Measurements from ENCODE around the gene TUBGCP2. TPM values are rescaled to one million over a fixed set of nuclear protein-coding genes. Genes with fewer than 3 reads are reported as not detected.

Gene TUBGCP2
- total RNA-seq, 3 donors from 2014 or later (not counting 1 experiment from before 2014, with no cell fraction given) = 74.3 to 81.8 (median 78.7) TPM

DNA sequence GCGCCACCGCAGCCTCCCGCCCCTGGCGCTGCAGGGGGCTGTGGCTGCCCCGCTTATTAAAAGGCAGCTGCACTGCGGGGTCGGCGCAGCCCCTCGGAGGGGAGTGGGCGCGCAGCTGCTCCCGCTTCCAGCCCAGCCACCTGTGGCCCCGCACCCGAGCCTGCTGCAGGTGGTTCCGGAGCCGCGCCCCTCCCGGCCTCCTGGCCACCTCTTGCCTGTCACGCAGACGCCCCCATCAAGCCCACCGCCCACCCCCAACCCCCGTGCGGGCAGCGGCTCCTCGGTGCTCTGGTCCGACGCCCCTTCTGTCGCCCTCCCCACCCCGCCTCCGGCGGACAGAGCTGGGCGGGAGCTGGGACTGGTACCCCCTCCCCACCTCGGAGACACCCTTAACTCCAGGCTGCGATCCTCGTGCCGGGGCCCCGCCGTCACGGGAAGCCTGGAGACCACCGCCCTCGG is 27.5 kb upstream of the TUBGCP2 start:
- H3K27me3 Mint-ChIP-seq (ENCODE audit: low read depth in 2 of 2) = peaks cover 17 to 18% of the 10 kb centered on the region in 2 donors
- Histone ChIP-seq H3K27ac (ENCODE audit: low read length) (no peak overlapping the region), H3K4me1 (ENCODE audit: control insufficient read depth, insufficient read depth, low read length) (peaks cover 37% of the 10 kb centered on the region), H3K36me3 (ENCODE audit: control insufficient read depth, insufficient read depth, low read length) (no peaks in the 10 kb centered on the region), H3K9me3 (ENCODE audit: control insufficient read depth, insufficient read depth, low read length) (no peaks in the 10 kb centered on the region), H3K4me3 (ENCODE audit: low read length) (peak overlapping the region; percentile 50), H3K27me3 (ENCODE audit: control insufficient read depth, insufficient read depth, low read length) (peaks cover 13% of the 10 kb centered on the region)
- ATAC-seq (peak in 1 of 3 donors; percentile 7), DNase-seq (no peak)
- H3K4me3 Mint-ChIP-seq = no peak overlapping the region
- peak overlapping the region in 1 of 2 donors; percentile 90 for H3K27ac Mint-ChIP-seq
- intact Hi-C loops (cut with micrococcal nuclease) = no loop called here
- 7% methylated on average over 40 of the region's 41 CpGs for WGBS (ENCODE audit: insufficient coverage)
- H3K4me1 Mint-ChIP-seq = peaks cover 0 to 7% of the 10 kb centered on the region in 2 donors
- TF ChIP-seq, protein P1, sequence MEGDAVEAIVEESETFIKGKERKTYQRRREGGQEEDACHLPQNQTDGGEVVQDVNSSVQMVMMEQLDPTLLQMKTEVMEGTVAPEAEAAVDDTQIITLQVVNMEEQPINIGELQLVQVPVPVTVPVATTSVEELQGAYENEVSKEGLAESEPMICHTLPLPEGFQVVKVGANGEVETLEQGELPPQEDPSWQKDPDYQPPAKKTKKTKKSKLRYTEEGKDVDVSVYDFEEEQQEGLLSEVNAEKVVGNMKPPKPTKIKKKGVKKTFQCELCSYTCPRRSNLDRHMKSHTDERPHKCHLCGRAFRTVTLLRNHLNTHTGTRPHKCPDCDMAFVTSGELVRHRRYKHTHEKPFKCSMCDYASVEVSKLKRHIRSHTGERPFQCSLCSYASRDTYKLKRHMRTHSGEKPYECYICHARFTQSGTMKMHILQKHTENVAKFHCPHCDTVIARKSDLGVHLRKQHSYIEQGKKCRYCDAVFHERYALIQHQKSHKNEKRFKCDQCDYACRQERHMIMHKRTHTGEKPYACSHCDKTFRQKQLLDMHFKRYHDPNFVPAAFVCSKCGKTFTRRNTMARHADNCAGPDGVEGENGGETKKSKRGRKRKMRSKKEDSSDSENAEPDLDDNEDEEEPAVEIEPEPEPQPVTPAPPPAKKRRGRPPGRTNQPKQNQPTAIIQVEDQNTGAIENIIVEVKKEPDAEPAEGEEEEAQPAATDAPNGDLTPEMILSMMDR (IDR thresholded peaks at IDR 0.05) = no peak
- no peaks in the 10 kb centered on the region for H3K36me3 Mint-ChIP-seq
- H3K9me3 Mint-ChIP-seq = no peaks in the 10 kb centered on the region

DNA sequence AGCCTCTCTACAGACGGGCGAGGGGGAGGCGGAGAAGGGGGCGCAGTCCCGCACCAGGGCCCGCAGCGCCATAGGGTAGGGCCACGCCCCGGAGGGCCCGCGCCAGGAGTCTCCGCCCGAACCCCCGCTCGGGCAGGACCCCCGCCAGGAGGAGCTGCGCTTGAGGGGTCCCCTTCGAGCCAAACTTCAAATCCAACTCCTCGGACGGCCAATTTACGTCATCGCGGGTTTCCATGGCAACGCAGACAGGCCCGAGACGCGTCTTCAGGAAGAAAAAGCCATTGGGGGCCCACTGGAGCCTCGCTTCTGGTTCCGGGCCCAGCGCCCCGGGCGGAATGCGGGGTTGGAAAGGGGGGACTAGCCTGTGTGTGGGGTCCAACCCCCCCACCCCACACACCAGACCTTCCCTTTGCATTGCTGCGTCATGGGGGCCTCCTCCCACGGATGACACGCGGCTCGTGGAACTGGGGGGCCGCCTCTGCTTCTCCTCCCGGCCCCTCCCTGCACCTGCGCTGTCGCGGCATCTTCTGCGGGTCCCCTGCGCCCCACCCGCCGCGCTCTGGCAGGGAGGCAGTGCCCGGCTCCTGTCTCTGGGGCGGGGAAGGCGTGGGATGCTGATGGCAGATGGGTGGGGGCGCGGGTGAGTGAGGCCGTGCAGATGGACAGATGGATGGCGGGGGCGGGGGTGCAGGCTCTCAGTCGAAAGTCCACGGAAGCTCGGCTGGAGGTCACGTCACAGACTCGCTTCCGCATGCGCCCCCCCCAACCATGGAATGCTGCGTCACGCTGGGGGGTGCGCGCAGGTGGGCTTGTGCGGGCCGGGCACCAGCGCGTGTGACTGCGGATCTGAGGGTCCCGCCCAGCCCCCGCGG is 26.8 kb upstream of the TUBGCP2 start:
- H3K4me1 ChIP-seq (ENCODE audit: control insufficient read depth, insufficient read depth, low read length) = peaks cover 37% of the 10 kb centered on the region
- H3K4me3 ChIP-seq (ENCODE audit: low read length) = peak overlapping the region; percentile 50
- 2% methylated on average over 74 of the region's 75 CpGs for WGBS (ENCODE audit: insufficient coverage)
- Mint-ChIP-seq H3K4me3 (peak overlapping the region; percentile 59), H3K27me3 (ENCODE audit: low read depth in 2 of 2) (peaks cover 17 to 22% of the 10 kb centered on the region in 2 donors), H3K36me3 (no peaks in the 10 kb centered on the region), H3K9me3 (no peaks in the 10 kb centered on the region), H3K4me1 (peaks cover 0 to 7% of the 10 kb centered on the region in 2 donors), H3K27ac (peak overlapping the region; percentile 67 to 90)
- ATAC-seq (peak; percentile 41 to 51 (median 46)), DNase-seq (peak; percentile 78 to 96)
- H3K36me3 ChIP-seq (ENCODE audit: control insufficient read depth, insufficient read depth, low read length) = no peaks in the 10 kb centered on the region
- peaks cover 13% of the 10 kb centered on the region for H3K27me3 ChIP-seq (ENCODE audit: control insufficient read depth, insufficient read depth, low read length)
- H3K9me3 ChIP-seq (ENCODE audit: control insufficient read depth, insufficient read depth, low read length) = no peaks in the 10 kb centered on the region
- H3K27ac ChIP-seq (ENCODE audit: low read length) = peak overlapping the region; percentile 52
- intact Hi-C loops (cut with micrococcal nuclease) = no loop called here
- TF ChIP-seq, protein P1 (IDR thresholded peaks at IDR 0.05) = no peak

DNA sequence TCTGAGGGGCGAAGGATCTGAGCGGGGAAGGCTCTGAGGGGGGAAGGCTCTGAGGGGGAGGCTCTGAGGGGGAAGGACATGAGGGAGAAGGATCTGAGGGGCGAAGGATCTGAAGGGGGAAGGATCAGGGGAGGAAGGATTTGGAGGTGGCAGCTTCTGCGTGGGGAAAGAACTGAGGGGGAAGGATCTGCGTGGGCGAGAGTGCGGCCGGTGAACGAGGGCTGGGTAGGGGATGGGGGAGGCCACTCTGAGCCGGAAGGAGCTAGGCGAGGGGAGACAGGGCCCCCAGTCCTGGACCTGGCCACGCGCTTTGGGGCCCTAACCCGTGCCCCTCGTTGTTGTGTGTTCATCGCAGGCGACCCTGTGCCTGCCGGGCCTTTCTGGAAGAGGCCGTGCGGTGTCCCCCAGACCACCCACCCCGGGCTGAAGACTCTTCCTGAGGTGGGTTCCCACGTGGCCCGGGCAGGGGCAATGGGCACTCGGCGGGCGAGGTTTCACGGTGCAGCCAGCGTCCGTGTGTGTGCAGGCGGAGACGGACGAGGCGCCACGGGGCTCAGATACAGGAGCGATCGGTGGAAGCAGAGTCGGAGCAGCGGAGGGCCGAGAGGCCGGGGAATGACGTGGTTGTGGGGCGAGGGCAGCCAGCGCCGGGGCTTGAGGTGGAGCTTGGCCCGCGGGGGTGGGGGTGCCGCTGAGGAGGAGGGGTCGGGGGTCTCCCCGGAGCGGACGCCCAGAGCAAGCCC is 26.0 kb upstream of the TUBGCP2 start:
- ATAC-seq (peak in 2 of 3 donors; percentile 19 to 47), DNase-seq (peak in 1 of 2 donors; percentile 65)
- Mint-ChIP-seq H3K36me3 (no peaks in the 10 kb centered on the region), H3K27me3 (ENCODE audit: low read depth in 2 of 2) (peaks cover 20 to 26% of the 10 kb centered on the region in 2 donors), H3K9me3 (no peaks in the 10 kb centered on the region), H3K4me1 (peaks cover 4 to 11% of the 10 kb centered on the region in 2 donors), H3K4me3 (peak overlapping the region; percentile 83), H3K27ac (peak overlapping the region; percentile 67 to 90)
- no peaks in the 10 kb centered on the region for H3K9me3 ChIP-seq (ENCODE audit: control insufficient read depth, insufficient read depth, low read length)
- peak overlapping the region; percentile 50 for H3K4me3 ChIP-seq (ENCODE audit: low read length)
- H3K36me3 ChIP-seq (ENCODE audit: control insufficient read depth, insufficient read depth, low read length) = no peaks in the 10 kb centered on the region
- WGBS (ENCODE audit: insufficient coverage) = 23% methylated on average over 51 of the region's 51 CpGs
- intact Hi-C loops (cut with micrococcal nuclease) = no loop called here
- peaks cover 42% of the 10 kb centered on the region for H3K4me1 ChIP-seq (ENCODE audit: control insufficient read depth, insufficient read depth, low read length)
- peaks cover 13% of the 10 kb centered on the region for H3K27me3 ChIP-seq (ENCODE audit: control insufficient read depth, insufficient read depth, low read length)
- TF ChIP-seq, protein P1 (IDR thresholded peaks at IDR 0.05) = no peak
- peak overlapping the region; percentile 52 for H3K27ac ChIP-seq (ENCODE audit: low read length)
